ACC112 (cell line): ENCODE results near the gene ESRRG.
A peak's percentile ranks its signal among the peaks of the same experiment; 100 is the strongest.

Experiments used
- H2AFZ ChIP-seq: fragments of 200-600 bp; sonication (generic); one replicate; pipeline ENCODE4 v1.6.0; 2017; ENCODE audit warnings: antibody characterized with exemption, low read length; ENCODE audit not compliant: unreplicated experiment
- H3K27ac ChIP-seq: fragments of 200-600 bp; sonication (generic); 2 replicates; pipeline ENCODE4 v1.5.1; 2014; ENCODE audit warnings: low read depth, mild to moderate bottlenecking, antibody characterized with exemption, low read length, moderate library complexity
- H3K27me3 ChIP-seq: fragments of 200-600 bp; sonication (generic); 2 replicates; pipeline ENCODE4 v1.6.1; 2014; ENCODE audit warnings: mild to moderate bottlenecking, antibody characterized with exemption, low read length, moderate library complexity, mixed read lengths; ENCODE audit not compliant: insufficient read depth
- H3K36me3 ChIP-seq: fragments of 200-600 bp; sonication (generic); 2 replicates; pipeline ENCODE4 v1.6.1; 2016; ENCODE audit warnings: mild to moderate bottlenecking, antibody characterized with exemption, low read length, moderate library complexity, mixed read lengths; ENCODE audit not compliant: insufficient read depth
- H3K4me1 ChIP-seq: fragments of 200-600 bp; sonication (generic); one replicate; pipeline ENCODE4 v1.6.1; 2016; ENCODE audit warnings: low read length, mixed read lengths; ENCODE audit not compliant: insufficient read depth, unreplicated experiment, control insufficient read depth
- H3K4me3 ChIP-seq: fragments of 200-600 bp; sonication (generic); 2 replicates; pipeline ENCODE4 v1.5.1; 2014; ENCODE audit warnings: mild to moderate bottlenecking, low read depth, low read length
- H3K79me2 ChIP-seq: fragments of 200-600 bp; sonication (generic); one replicate; pipeline ENCODE4 v1.6.0; 2016; ENCODE audit warnings: low read length; ENCODE audit not compliant: control insufficient read depth, unreplicated experiment, insufficient read depth

ESRRG gene

GRCh38 chr1:216478238-216478637, 245.0 kb downstream of the ESRRG start:
- Histone ChIP-seq H3K4me1 (no peaks in the 10 kb centered on the region), H3K27me3 (peaks cover 3% of the 10 kb centered on the region; the same call in 1 of the 2 replicates), H3K79me2 (no peaks in the 10 kb centered on the region), H3K27ac (no peak overlapping the region), H2AFZ (no peak overlapping the region), H3K4me3 (no peak overlapping the region), H3K36me3 (no peaks in the 10 kb centered on the region)

DNA sequence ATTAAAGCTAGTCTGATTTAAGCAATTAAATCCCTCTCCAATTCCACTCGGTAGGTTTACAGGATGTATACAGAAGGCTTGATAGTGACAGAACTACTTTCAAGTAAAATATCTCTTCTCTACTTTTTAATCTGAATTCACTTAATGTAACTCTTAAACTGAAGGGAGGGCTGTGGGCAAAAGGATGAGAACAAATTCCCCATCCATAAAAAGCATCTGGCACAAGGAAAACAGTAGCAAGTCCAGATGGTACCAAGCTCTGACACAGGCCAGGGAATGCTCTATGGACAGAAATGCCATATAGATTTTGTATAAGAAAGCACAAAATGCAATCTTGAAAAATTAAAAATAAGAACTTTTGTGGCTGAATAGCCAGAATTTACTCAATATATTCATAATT, 246.9 kb downstream of the ESRRG start:
- H3K79me2 ChIP-seq = no peaks in the 10 kb centered on the region
- peaks cover 3% of the 10 kb centered on the region; the same call in 1 of the 2 replicates for H3K27me3 ChIP-seq
- H3K36me3 ChIP-seq = no peaks in the 10 kb centered on the region

DNA sequence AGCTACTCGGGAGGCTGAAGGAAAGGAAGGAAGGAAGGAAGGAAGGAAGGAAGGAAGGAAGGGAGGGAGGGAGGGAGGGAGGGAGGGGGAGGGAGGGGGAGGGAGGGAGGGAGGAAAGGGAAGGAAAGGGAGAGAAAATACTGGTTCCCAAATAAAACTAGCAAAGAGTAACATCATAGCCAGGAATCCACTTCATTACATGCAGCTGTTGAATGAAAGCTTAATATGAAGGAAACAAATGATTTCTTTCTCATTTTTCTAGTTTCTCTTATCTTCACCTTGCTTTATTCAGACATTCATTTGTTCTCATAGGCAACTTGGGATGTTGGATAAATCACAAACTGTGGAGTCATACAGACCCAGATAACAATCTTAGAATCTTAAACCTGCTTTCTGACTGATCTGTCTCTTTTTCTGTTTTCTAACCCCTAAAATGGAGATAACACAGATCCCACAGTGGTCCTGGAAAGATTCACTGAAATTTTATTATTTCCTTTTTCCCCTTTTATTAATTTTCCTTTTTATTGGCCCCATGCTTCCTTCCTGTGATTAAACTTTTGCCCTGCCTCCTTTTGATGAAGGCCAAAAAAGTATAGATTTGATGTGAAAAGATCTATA, 247.5 kb downstream of the ESRRG start:
- H3K27me3 ChIP-seq = peaks cover 3% of the 10 kb centered on the region; the same call in 1 of the 2 replicates
- no peaks in the 10 kb centered on the region for H3K4me1 ChIP-seq
- no peaks in the 10 kb centered on the region for H3K79me2 ChIP-seq
- no peaks in the 10 kb centered on the region for H3K36me3 ChIP-seq
- H3K27ac ChIP-seq = no peak overlapping the region
- no peak overlapping the region for H3K4me3 ChIP-seq
- no peak overlapping the region for H2AFZ ChIP-seq

More for the DNA sequence above, 246.9 kb downstream of the ESRRG start:
- H3K4me1 ChIP-seq = no peaks in the 10 kb centered on the region
- no peak overlapping the region for H3K27ac ChIP-seq
- no peak overlapping the region for H2AFZ ChIP-seq
- H3K4me3 ChIP-seq = no peak overlapping the region

DNA sequence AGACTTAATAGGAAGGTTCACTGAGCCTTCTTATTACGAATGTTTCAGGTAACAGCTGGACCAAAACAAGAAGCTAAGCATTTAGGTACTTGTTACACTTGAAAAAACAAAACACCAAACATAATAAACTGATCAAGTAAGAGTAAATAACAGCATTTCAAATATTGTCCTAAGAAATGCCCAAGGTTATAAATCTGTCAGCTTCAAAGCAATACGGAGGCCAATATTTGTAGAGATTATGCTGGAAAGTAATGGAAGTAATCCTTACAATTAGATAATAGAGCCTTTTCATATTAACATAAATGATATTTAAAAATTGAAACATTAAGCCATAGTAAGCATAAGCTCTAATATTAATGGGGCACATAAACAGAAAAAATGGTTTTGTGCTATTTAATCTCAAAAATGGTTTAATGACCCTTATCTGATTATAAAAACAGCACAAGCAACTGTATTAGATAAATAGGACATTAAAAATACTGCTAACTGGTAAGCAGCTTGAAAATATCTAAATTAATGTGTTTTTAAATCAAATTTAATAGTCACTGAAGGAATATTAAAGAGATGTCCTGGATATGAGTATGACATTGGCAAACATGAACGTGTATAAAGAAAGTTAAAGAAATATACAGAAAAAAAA, 256.9 kb downstream of the ESRRG start:
- H3K36me3 ChIP-seq = no peaks in the 10 kb centered on the region
- no peaks in the 10 kb centered on the region for H3K27me3 ChIP-seq
- H3K4me3 ChIP-seq = no peak overlapping the region
- H3K79me2 ChIP-seq = no peaks in the 10 kb centered on the region
- no peak overlapping the region for H3K27ac ChIP-seq
- H3K4me1 ChIP-seq = peaks cover 32% of the 10 kb centered on the region
- H2AFZ ChIP-seq = no peak overlapping the region

DNA sequence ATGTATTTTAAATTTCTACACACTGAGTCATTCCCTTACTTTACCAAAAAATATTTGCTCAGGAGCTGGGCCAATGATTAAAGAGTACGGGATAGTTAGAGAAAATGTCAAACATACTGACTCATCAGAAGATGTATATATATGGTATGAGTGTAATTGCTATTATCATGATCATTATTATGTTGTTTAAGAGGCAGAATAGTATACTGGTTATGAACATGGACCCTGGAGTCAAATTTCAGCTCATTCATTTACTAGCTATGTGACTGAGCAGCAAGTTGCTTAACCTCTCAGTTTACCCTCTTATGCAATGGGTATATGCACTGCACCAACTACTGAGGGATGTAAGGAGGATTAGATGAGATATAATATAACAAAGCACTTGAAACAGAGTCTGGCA, 258.7 kb downstream of the ESRRG start:
- Histone ChIP-seq H3K4me3 (no peak overlapping the region), H3K79me2 (no peaks in the 10 kb centered on the region), H2AFZ (no peak overlapping the region), H3K4me1 (peaks cover 39% of the 10 kb centered on the region), H3K27me3 (no peaks in the 10 kb centered on the region), H3K27ac (peak overlapping the region; percentile 21; the same call in 1 of the 2 replicates), H3K36me3 (no peaks in the 10 kb centered on the region)

GRCh38 chr1:216462066-216462775, 261.0 kb downstream of the ESRRG start:
- Histone ChIP-seq H3K4me3 (peak overlapping the region; percentile 24; the same call in 1 of the 2 replicates), H3K27ac (peak overlapping the region; percentile 78), H3K36me3 (no peaks in the 10 kb centered on the region), H3K79me2 (no peaks in the 10 kb centered on the region), H2AFZ (no peak overlapping the region), H3K27me3 (no peaks in the 10 kb centered on the region), H3K4me1 (peaks cover 56% of the 10 kb centered on the region)

DNA sequence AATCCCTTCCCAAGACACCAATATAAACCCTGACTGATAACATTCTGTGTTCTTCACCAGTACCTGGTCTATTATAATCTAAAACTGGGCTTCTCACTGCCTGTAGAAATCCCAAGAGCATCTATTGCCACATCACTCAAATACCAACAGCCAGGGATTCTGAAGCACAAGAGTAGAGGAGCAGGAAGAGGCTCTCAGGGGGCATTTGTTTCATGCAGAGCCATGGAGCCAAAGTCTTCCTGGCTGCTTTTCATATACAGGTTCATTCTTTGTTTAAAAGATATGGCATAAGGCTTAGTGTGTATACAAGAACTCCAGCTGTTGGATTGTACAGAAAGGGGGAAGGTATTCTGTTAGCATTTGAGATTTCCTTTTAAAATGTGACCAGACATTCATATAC, 261.8 kb downstream of the ESRRG start:
- Histone ChIP-seq H3K27me3 (no peaks in the 10 kb centered on the region), H2AFZ (no peak overlapping the region), H3K4me3 (peak overlapping the region; percentile 24; the same call in 1 of the 2 replicates), H3K36me3 (no peaks in the 10 kb centered on the region), H3K79me2 (no peaks in the 10 kb centered on the region), H3K4me1 (peaks cover 64% of the 10 kb centered on the region), H3K27ac (peak overlapping the region; percentile 78)

DNA sequence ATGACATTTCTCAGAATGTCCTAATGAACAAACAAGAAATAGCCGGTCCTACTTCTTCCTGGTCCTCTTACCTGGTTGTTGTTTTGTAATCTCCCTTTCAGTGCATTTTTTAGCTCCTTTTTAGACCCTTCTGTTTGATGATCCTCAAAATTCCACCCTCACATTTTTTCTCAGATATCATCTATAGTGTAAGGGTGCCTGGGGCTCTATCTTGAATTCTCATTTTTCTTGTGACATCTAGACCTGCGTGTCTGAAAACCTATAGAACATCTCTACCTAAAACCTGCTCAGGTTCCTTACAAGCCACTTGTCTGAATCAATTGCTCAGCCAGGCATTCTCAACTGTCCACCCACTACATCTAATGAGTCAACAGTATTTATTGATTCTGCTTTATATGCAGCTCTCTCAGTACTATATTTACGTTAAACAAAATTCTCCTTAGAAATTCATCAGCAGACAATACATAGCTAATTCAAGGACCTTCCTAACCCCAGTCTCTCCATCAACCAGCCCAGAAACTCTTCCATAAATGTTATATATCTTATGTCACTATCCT, 263.5 kb downstream of the ESRRG start:
- Histone ChIP-seq H3K27ac (no peak overlapping the region), H3K4me1 (peaks cover 66% of the 10 kb centered on the region), H3K36me3 (no peaks in the 10 kb centered on the region), H2AFZ (no peak overlapping the region), H3K79me2 (no peaks in the 10 kb centered on the region), H3K4me3 (no peak overlapping the region), H3K27me3 (no peaks in the 10 kb centered on the region)

DNA sequence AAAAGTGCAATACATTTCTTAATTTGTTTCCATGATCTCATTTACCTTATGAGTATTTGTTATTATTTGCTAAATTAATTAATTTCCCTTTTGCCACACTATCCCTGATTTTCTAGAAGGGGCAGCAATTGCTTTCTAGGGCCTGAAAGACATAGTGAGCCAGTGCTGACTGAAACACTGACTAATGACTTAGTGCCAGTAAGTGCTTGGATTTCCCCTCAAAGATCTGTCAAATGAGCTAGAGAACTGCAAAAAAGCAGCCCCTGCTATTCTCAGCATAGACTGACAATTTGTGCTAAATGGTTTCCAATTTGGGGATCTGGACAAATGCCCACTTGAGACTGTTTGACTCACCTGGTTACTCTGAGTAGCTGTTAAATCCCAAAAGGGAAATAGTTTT, 264.4 kb downstream of the ESRRG start:
- H3K4me1 ChIP-seq = peaks cover 60% of the 10 kb centered on the region
- no peaks in the 10 kb centered on the region for H3K79me2 ChIP-seq
- no peaks in the 10 kb centered on the region for H3K27me3 ChIP-seq
- H2AFZ ChIP-seq = no peak overlapping the region
- no peak overlapping the region for H3K4me3 ChIP-seq
- H3K27ac ChIP-seq = no peak overlapping the region
- H3K36me3 ChIP-seq = no peaks in the 10 kb centered on the region

- Histone ChIP-seq H3K4me3 (no peak overlapping the region), H2AFZ (no peak overlapping the region), H3K4me1 (peaks cover 45% of the 10 kb centered on the region), H3K27me3 (no peaks in the 10 kb centered on the region), H3K27ac (peak overlapping the region; percentile 11; the same call in 1 of the 2 replicates), H3K36me3 (no peaks in the 10 kb centered on the region), H3K79me2 (no peaks in the 10 kb centered on the region)
These were observed 265.9 kb downstream of the ESRRG start for GRCh38 chr1:216457356-216457755.
